GM23338 (cell line): ENCODE data around the gene DNAI2. TPM values are rescaled to one million over a fixed set of nuclear protein-coding genes. Genes with fewer than 3 reads are reported as not detected.

Experiments
- polyA plus RNA-seq: library from polyadenylated mRNA; unstranded; fragments of >200 nt; fragmentation: Nextera tagmentation; extraction: Ambion mirVana; gene quantifications from 2 replicates; pipeline ENCODE4 v1.2.1, GENCODE V29; 2016
- total RNA-seq: library from RNA; depleted of rRNA; stranded (reverse); fragments of >200 nt; shearing (Covaris generic); gene quantifications from 2 replicates; pipeline ENCODE4 v1.2.3, GENCODE V29; 2014; rRNA removed

Gene DNAI2
- total and polyA plus RNA-seq, 2 experiments from 2014 or later: 0.21 TPM; not detected in 1

Other genes starting within 250 kb of the DNAI2 start
- 231 and 286 TPM in 2 replicates for gene RPL38, start 70.6 kb upstream of the DNAI2 start, total RNA-seq
- 5,312 and 5,616 TPM in 2 replicates for gene RPL38, start 70.6 kb upstream of the DNAI2 start, polyA plus RNA-seq
- 3.9 and 5.2 TPM in 2 replicates for gene TTYH2, start 60.7 kb upstream of the DNAI2 start, total RNA-seq
- gene TTYH2, start 60.7 kb upstream of the DNAI2 start, polyA plus RNA-seq: 1.4 and 2.1 TPM in 2 replicates
- gene KIF19, start 52.0 kb downstream of the DNAI2 start, total RNA-seq: 0.27 and 0.35 TPM in 2 replicates
- gene KIF19, start 52.0 kb downstream of the DNAI2 start, polyA plus RNA-seq: 0.07 and 0.36 TPM in 2 replicates
- 4.9 and 5.0 TPM in 2 replicates for gene BTBD17, start 87.6 kb downstream of the DNAI2 start, total RNA-seq
- gene BTBD17, start 87.6 kb downstream of the DNAI2 start, polyA plus RNA-seq: 1.7 and 1.9 TPM in 2 replicates
- not detected in 2 replicates for gene GPR142, start 93.3 kb downstream of the DNAI2 start, total RNA-seq
- not detected in 2 replicates for gene GPR142, start 93.3 kb downstream of the DNAI2 start, polyA plus RNA-seq
- 20.7 and 22.4 TPM in 2 replicates for gene GPRC5C, start 157.9 kb downstream of the DNAI2 start, total RNA-seq
- 8.9 and 9.0 TPM in 2 replicates for gene GPRC5C, start 157.9 kb downstream of the DNAI2 start, polyA plus RNA-seq
- 0.45 and 0.70 TPM in 2 replicates for gene CD300A, start 192.4 kb downstream of the DNAI2 start, total RNA-seq
- 0.37 and 0.54 TPM in 2 replicates for gene CD300A, start 192.4 kb downstream of the DNAI2 start, polyA plus RNA-seq